Activated CD8-positive, alpha-beta T cell treated with anti-CD3 and anti-CD28 coated beads for 36 hours (primary cell): ENCODE results near the gene PGLYRP1. TPM values are rescaled to one million over a fixed set of nuclear protein-coding genes. Genes with fewer than 3 reads are reported as not detected.

Experiments used
- ATAC-seq: fragments of 200-7000 bp; cut with Tn5 transposase; one replicate; pipeline ENCODE4 v1.10.0; 2021; ENCODE audit warnings: mild to moderate bottlenecking, moderate library complexity
- CTCF ChIA-PET: fragments of 350-600 bp; sonication (Branson Sonifier 250); formaldehyde crosslinking; loops from one replicate; lab custom pipeline; 2021; ENCODE audit warnings: antibody characterized with exemption; lab: Charles Lee
- POLR2A ChIA-PET: fragments of 350-600 bp; sonication (Branson Sonifier 250); formaldehyde crosslinking; loops from one replicate; lab custom pipeline; 2021; ENCODE audit warnings: antibody characterized with exemption; lab: Charles Lee
- DNase-seq: peaks from one replicate; pipeline ENCODE4 v3.0.0-alpha.2; 2020
- H3K27ac Mint-ChIP-seq: one replicate; pipeline ENCODE4 v1.8.0; 2021; ENCODE audit warnings: mild to moderate bottlenecking, mixed read lengths
- H3K27me3 Mint-ChIP-seq: one replicate; pipeline ENCODE4 v1.8.0; 2021; ENCODE audit warnings: mixed read lengths
- H3K36me3 Mint-ChIP-seq: one replicate; pipeline ENCODE4 v1.8.0; 2021; ENCODE audit warnings: low read depth, mixed read lengths
- H3K4me1 Mint-ChIP-seq: one replicate; pipeline ENCODE4 v1.8.0; 2021; ENCODE audit warnings: low read depth, mixed read lengths
- H3K4me3 Mint-ChIP-seq: one replicate; pipeline ENCODE4 v1.8.0; 2021; ENCODE audit warnings: mild to moderate bottlenecking, moderate library complexity, mixed read lengths
- H3K9me3 Mint-ChIP-seq: one replicate; pipeline ENCODE4 v1.8.0; 2021; ENCODE audit warnings: mixed read lengths
- intact Hi-C: fragments of 100-400 bp; cut with micrococcal nuclease; formaldehyde crosslinking; loops from one replicate; pipeline ENCODE4 v1.10.0; 2022
- microRNA-seq: library from miRNA; unstranded; fragments of <30 nt; microRNA quantifications from one replicate; pipeline ENCODE4 v1.2.0, GENCODE V29; 2022; ENCODE audit warnings: borderline microRNAs expressed, borderline replicate concordance
- total RNA-seq, 2 experiments: library from RNA; stranded (reverse); gene quantifications; one replicate each; pipeline ENCODE4 v1.2.3, GENCODE V29; 2021
- TF ChIP-seq, protein P1 (sequence below): fragments of 200-600 bp; IDR thresholded peaks from one replicate; pipeline ENCODE4 v1.8.0; 2022; ENCODE audit warnings: antibody characterized with exemption, mild to moderate bottlenecking

Gene PGLYRP1
- total RNA-seq, 2 experiments from 2014 or later = not detected

DNA sequence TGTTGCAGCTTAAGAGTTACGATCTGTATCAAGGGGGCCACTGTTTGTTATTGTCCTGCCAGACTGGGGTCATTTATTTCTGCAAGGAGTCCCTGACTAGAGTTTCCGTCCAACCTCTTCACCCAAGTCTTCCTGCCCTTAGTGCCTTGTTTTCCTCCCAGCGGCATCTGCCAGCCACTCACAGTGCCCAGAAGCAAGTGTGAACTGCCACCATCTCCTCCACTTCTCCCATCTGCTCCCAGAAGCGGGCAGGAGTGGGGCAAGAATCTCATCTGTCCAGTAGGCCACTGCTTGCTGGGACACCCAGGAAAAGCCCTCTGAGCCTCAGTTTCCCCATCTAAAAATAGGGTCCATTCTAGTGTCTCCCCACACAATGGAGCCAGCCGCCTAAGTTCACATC lies 53.2 kb downstream of the PGLYRP1 start:
- CTCF ChIA-PET = no interaction called here
- POLR2A ChIA-PET = no interaction called here
- DNase-seq (no peak), ATAC-seq (no peak)
- Mint-ChIP-seq H3K4me1 (peaks cover 13% of the 10 kb centered on the region), H3K9me3 (no peaks in the 10 kb centered on the region), H3K36me3 (no peaks in the 10 kb centered on the region), H3K4me3 (no peak overlapping the region), H3K27me3 (peaks cover 44% of the 10 kb centered on the region), H3K27ac (no peak overlapping the region)
- TF ChIP-seq, protein P1, sequence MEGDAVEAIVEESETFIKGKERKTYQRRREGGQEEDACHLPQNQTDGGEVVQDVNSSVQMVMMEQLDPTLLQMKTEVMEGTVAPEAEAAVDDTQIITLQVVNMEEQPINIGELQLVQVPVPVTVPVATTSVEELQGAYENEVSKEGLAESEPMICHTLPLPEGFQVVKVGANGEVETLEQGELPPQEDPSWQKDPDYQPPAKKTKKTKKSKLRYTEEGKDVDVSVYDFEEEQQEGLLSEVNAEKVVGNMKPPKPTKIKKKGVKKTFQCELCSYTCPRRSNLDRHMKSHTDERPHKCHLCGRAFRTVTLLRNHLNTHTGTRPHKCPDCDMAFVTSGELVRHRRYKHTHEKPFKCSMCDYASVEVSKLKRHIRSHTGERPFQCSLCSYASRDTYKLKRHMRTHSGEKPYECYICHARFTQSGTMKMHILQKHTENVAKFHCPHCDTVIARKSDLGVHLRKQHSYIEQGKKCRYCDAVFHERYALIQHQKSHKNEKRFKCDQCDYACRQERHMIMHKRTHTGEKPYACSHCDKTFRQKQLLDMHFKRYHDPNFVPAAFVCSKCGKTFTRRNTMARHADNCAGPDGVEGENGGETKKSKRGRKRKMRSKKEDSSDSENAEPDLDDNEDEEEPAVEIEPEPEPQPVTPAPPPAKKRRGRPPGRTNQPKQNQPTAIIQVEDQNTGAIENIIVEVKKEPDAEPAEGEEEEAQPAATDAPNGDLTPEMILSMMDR = no peak
- intact Hi-C loops = no loop called here

Small RNA genes lying within 50 kb of the gene (microRNA-seq; reads per million reads assigned to microRNA genes)
- 325 reads per million, percentile 80 among the genes with 10 or more reads in this experiment for gene MIR769

Other genes with a start within 250 kb of the PGLYRP1 start
- 1 to 10 TPM; 5.8 to 8.0 TPM for gene DMPK, start 240.6 kb downstream of the PGLYRP1 start, total RNA-seq
- gene DMWD, start 230.2 kb downstream of the PGLYRP1 start, total RNA-seq = 10 to 100 TPM; 23.5 to 26.0 TPM
- gene RSPH6A, start 207.7 kb downstream of the PGLYRP1 start, total RNA-seq = under 1 TPM; 0.41 to 0.63 TPM
- gene SYMPK, start 159.9 kb downstream of the PGLYRP1 start, total RNA-seq = 100 to 1,000 TPM in 1 of 2 experiments, 10 to 100 TPM in 1; 96.8 to 114 TPM
- gene FOXA3, start 158.7 kb downstream of the PGLYRP1 start, total RNA-seq = under 1 TPM in 1 of 2 experiments, not detected in 1; 0.36 TPM
- gene IRF2BP1, start 136.9 kb downstream of the PGLYRP1 start, total RNA-seq = 10 to 100 TPM; 15.3 to 17.2 TPM
- 1 to 10 TPM; 4.1 to 5.0 TPM for gene MYPOP, start 120.4 kb downstream of the PGLYRP1 start, total RNA-seq
- not detected for gene NANOS2, start 108.3 kb downstream of the PGLYRP1 start, total RNA-seq
- gene NOVA2, start 49.2 kb downstream of the PGLYRP1 start, total RNA-seq = not detected
- gene CCDC61, start 27.6 kb downstream of the PGLYRP1 start, total RNA-seq = 10 to 100 TPM; 26.9 to 29.2 TPM
- not detected for gene IGFL4, start 17.9 kb upstream of the PGLYRP1 start, total RNA-seq
- not detected for gene IGFL3, start 101.6 kb upstream of the PGLYRP1 start, total RNA-seq
- gene IGFL2, start 125.2 kb upstream of the PGLYRP1 start, total RNA-seq = not detected
- not detected for gene IGFL1, start 206.7 kb upstream of the PGLYRP1 start, total RNA-seq